WTC11 (cell line): ENCODE data around the gene OSMR. TPM values are rescaled to one million over a fixed set of nuclear protein-coding genes. Genes with fewer than 3 reads are reported as not detected.

Experiments
- ATAC-seq: fragments of 200-7000 bp; cut with Tn5 transposase; 2 replicates; pipeline ENCODE4 v1.10.0; 2021; ENCODE audit warnings: mild to moderate bottlenecking, moderate library complexity
- CTCF ChIA-PET: fragments of 300-600 bp; sonication (Branson Sonifier 250); formaldehyde crosslinking; loops from one replicate; lab custom pipeline; 2021; ENCODE audit warnings: antibody characterized with exemption; lab: Charles Lee
- POLR2A ChIA-PET: fragments of 350-600 bp; sonication (Branson Sonifier 250); formaldehyde crosslinking; loops from one replicate; lab custom pipeline; 2021; ENCODE audit warnings: antibody characterized with exemption; lab: Charles Lee
- DNase-seq: peaks from one replicate; pipeline ENCODE4 v3.0.0; 2021; ENCODE audit warnings: low spot score
- H3K27ac Mint-ChIP-seq: 2 replicates; pipeline ENCODE4 v1.8.0; 2021; ENCODE audit warnings: mixed read lengths
- H3K27me3 Mint-ChIP-seq: 2 replicates; pipeline ENCODE4 v1.8.0; 2021; ENCODE audit warnings: low read depth, mild to moderate bottlenecking, moderate library complexity, mixed read lengths
- H3K36me3 Mint-ChIP-seq: 2 replicates; pipeline ENCODE4 v1.8.0; 2021; ENCODE audit warnings: mixed read lengths
- H3K4me1 Mint-ChIP-seq: 2 replicates; pipeline ENCODE4 v1.8.0; 2022; ENCODE audit warnings: mixed read lengths
- H3K4me3 Mint-ChIP-seq: 2 replicates; pipeline ENCODE4 v1.8.0; 2021; ENCODE audit warnings: mild to moderate bottlenecking, moderate library complexity, mixed read lengths
- H3K9me3 Mint-ChIP-seq: 2 replicates; pipeline ENCODE4 v1.8.0; 2021; ENCODE audit warnings: mixed read lengths
- ATF2 ChIP-seq: sonication (generic); formaldehyde crosslinking; IDR thresholded peaks from 2 replicates; pipeline ENCODE4 v1.8.1; 2022; ENCODE audit warnings: low read depth, missing genetic modification reagents, borderline replicate concordance
- CBFB ChIP-seq: sonication (generic); formaldehyde crosslinking; IDR thresholded peaks from 2 replicates; pipeline ENCODE4 v1.8.1; 2022; ENCODE audit warnings: mild to moderate bottlenecking, low read depth, missing genetic modification reagents
- GABPB1 ChIP-seq: sonication (generic); formaldehyde crosslinking; IDR thresholded peaks from 2 replicates; pipeline ENCODE4 v1.8.1; 2023; ENCODE audit warnings: mild to moderate bottlenecking, missing genetic modification reagents
- JAZF1 ChIP-seq: fragments of 250-450 bp; sonication (Bioruptor Pico); IDR thresholded peaks from 2 replicates; pipeline ENCODE4 v1.9.0; 2021; ENCODE audit warnings: moderate library complexity, mild to moderate bottlenecking, inconsistent platforms
- NFATC4 ChIP-seq: fragments of 250-450 bp; sonication (Bioruptor Pico); IDR thresholded peaks from 2 replicates; pipeline ENCODE4 v1.9.0; 2021; ENCODE audit warnings: mild to moderate bottlenecking
- TEAD1 ChIP-seq: sonication (generic); formaldehyde crosslinking; IDR thresholded peaks from 2 replicates; pipeline ENCODE4 v1.8.0; 2022; ENCODE audit warnings: mild to moderate bottlenecking, missing genetic modification reagents
- ZMAT4 ChIP-seq: fragments of 250-450 bp; sonication (Bioruptor Pico); IDR thresholded peaks from 2 replicates; pipeline ENCODE4 v1.9.0; 2021; ENCODE audit warnings: mild to moderate bottlenecking
- ZNF138 ChIP-seq: sonication (generic); formaldehyde crosslinking; conservative IDR thresholded peaks from 2 replicates; pipeline ENCODE4 v1.8.1; 2022; ENCODE audit warnings: mild to moderate bottlenecking, moderate library complexity, missing genetic modification reagents
- ZNF396 ChIP-seq: fragments of 250-450 bp; sonication (Bioruptor Pico); IDR thresholded peaks from 2 replicates; pipeline ENCODE4 v1.8.0; 2021; ENCODE audit warnings: mild to moderate bottlenecking, moderate library complexity, borderline replicate concordance
- total RNA-seq: library from RNA; stranded (reverse); gene quantifications from 3 replicates; pipeline ENCODE4 v1.2.3, GENCODE V29; 2021
- TF ChIP-seq, protein P1 (sequence below): sonication (generic); formaldehyde crosslinking; IDR thresholded peaks from 2 replicates; pipeline ENCODE4 v1.8.0; 2022; ENCODE audit warnings: mild to moderate bottlenecking, missing genetic modification reagents
- TF ChIP-seq, protein P2 (sequence below): fragments of 250-450 bp; sonication (Bioruptor Pico); IDR thresholded peaks from 2 replicates; pipeline ENCODE4 v1.9.0; 2021; ENCODE audit warnings: mild to moderate bottlenecking, borderline replicate concordance
- TF ChIP-seq, protein P3 (sequence below): sonication (generic); formaldehyde crosslinking; IDR thresholded peaks from 2 replicates; pipeline ENCODE4 v1.8.1; 2023; ENCODE audit warnings: mild to moderate bottlenecking, moderate library complexity, missing genetic modification reagents
- TF ChIP-seq, protein P4 (sequence below): sonication (generic); formaldehyde crosslinking; IDR thresholded peaks from 2 replicates; pipeline ENCODE4 v1.8.0; 2022; ENCODE audit warnings: mild to moderate bottlenecking, missing genetic modification reagents
- TF ChIP-seq, protein P5 (sequence below): sonication (generic); formaldehyde crosslinking; conservative IDR thresholded peaks from 2 replicates; pipeline ENCODE4 v1.8.1; 2022; ENCODE audit warnings: mild to moderate bottlenecking, missing genetic modification reagents
- TF ChIP-seq, protein P6 (sequence below): sonication (generic); formaldehyde crosslinking; IDR thresholded peaks from 2 replicates; pipeline ENCODE4 v1.8.0; 2023; ENCODE audit warnings: missing genetic modification reagents, mild to moderate bottlenecking, borderline replicate concordance
- TF ChIP-seq, protein P7 (sequence below): sonication (generic); formaldehyde crosslinking; IDR thresholded peaks from 2 replicates; pipeline ENCODE4 v1.8.0; 2022; ENCODE audit warnings: missing genetic modification reagents
- TF ChIP-seq, protein P8 (sequence below): sonication (generic); formaldehyde crosslinking; IDR thresholded peaks from 2 replicates; pipeline ENCODE4 v1.8.1; 2022; ENCODE audit warnings: mild to moderate bottlenecking, missing genetic modification reagents, moderate library complexity, borderline replicate concordance

Gene OSMR
- total RNA-seq, 1 experiment from 2014 or later: 2.3 TPM

DNA sequence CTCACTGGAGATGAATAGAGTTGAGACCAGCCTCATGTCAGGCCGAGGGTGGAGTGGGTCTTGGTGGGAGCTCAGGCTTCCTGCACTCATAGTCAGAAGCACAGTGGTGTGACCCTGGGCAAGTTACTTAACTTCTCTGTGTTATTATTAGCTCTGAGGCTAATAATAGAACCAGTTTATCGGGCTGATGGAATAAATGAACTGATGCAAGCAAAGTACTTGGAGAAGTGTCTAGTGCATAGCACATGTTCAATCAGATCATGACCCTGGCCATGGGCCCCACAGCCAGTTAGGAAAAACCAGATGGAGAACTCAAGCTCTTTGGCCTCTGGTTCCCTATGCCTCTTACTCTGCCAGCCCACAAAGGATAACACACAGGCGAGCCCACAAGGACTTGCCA is 45.3 kb upstream of the OSMR start:
- CTCF ChIA-PET: interaction anchor here (1.0 to 1.7 kb wide), 2 partner anchors 9 to 359 kb away, joined by 5 to 9 read pairs; no protein-coding TSS in a partner anchor

More for the DNA sequence above, 45.3 kb upstream of the OSMR start:
- DNase-seq (no peak), ATAC-seq (no peak)
- Mint-ChIP-seq H3K36me3 (no peaks in the 10 kb centered on the region), H3K4me1 (peaks cover 5% of the 10 kb centered on the region), H3K9me3 (no peaks in the 10 kb centered on the region), H3K27me3 (no peaks in the 10 kb centered on the region), H3K27ac (no peak overlapping the region), H3K4me3 (no peak overlapping the region)
- TF ChIP-seq, protein P1, sequence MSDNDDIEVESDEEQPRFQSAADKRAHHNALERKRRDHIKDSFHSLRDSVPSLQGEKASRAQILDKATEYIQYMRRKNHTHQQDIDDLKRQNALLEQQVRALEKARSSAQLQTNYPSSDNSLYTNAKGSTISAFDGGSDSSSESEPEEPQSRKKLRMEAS (CRISPR knock-in tag): no peak
- TF ChIP-seq ZMAT4 (CRISPR knock-in tag) (no peak), CBFB (CRISPR knock-in tag) (no peak), ATF2 (CRISPR knock-in tag) (no peak), GABPB1 (no peak), JAZF1 (CRISPR knock-in tag) (no peak), NFATC4 (CRISPR knock-in tag) (no peak), ZNF138 (CRISPR knock-in tag) (no peak), TEAD1 (CRISPR knock-in tag) (no peak), ZNF396 (CRISPR knock-in tag) (no peak)
- TF ChIP-seq, protein P2, sequence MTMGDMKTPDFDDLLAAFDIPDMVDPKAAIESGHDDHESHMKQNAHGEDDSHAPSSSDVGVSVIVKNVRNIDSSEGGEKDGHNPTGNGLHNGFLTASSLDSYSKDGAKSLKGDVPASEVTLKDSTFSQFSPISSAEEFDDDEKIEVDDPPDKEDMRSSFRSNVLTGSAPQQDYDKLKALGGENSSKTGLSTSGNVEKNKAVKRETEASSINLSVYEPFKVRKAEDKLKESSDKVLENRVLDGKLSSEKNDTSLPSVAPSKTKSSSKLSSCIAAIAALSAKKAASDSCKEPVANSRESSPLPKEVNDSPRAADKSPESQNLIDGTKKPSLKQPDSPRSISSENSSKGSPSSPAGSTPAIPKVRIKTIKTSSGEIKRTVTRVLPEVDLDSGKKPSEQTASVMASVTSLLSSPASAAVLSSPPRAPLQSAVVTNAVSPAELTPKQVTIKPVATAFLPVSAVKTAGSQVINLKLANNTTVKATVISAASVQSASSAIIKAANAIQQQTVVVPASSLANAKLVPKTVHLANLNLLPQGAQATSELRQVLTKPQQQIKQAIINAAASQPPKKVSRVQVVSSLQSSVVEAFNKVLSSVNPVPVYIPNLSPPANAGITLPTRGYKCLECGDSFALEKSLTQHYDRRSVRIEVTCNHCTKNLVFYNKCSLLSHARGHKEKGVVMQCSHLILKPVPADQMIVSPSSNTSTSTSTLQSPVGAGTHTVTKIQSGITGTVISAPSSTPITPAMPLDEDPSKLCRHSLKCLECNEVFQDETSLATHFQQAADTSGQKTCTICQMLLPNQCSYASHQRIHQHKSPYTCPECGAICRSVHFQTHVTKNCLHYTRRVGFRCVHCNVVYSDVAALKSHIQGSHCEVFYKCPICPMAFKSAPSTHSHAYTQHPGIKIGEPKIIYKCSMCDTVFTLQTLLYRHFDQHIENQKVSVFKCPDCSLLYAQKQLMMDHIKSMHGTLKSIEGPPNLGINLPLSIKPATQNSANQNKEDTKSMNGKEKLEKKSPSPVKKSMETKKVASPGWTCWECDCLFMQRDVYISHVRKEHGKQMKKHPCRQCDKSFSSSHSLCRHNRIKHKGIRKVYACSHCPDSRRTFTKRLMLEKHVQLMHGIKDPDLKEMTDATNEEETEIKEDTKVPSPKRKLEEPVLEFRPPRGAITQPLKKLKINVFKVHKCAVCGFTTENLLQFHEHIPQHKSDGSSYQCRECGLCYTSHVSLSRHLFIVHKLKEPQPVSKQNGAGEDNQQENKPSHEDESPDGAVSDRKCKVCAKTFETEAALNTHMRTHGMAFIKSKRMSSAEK (CRISPR knock-in tag): no peak
- TF ChIP-seq, protein P3, sequence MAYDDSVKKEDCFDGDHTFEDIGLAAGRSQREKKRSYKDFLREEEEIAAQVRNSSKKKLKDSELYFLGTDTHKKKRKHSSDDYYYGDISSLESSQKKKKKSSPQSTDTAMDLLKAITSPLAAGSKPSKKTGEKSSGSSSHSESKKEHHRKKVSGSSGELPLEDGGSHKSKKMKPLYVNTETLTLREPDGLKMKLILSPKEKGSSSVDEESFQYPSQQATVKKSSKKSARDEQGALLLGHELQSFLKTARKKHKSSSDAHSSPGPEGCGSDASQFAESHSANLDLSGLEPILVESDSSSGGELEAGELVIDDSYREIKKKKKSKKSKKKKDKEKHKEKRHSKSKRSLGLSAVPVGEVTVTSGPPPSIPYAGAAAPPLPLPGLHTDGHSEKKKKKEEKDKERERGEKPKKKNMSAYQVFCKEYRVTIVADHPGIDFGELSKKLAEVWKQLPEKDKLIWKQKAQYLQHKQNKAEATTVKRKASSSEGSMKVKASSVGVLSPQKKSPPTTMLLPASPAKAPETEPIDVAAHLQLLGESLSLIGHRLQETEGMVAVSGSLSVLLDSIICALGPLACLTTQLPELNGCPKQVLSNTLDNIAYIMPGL: no peak
- TF ChIP-seq, protein P4, sequence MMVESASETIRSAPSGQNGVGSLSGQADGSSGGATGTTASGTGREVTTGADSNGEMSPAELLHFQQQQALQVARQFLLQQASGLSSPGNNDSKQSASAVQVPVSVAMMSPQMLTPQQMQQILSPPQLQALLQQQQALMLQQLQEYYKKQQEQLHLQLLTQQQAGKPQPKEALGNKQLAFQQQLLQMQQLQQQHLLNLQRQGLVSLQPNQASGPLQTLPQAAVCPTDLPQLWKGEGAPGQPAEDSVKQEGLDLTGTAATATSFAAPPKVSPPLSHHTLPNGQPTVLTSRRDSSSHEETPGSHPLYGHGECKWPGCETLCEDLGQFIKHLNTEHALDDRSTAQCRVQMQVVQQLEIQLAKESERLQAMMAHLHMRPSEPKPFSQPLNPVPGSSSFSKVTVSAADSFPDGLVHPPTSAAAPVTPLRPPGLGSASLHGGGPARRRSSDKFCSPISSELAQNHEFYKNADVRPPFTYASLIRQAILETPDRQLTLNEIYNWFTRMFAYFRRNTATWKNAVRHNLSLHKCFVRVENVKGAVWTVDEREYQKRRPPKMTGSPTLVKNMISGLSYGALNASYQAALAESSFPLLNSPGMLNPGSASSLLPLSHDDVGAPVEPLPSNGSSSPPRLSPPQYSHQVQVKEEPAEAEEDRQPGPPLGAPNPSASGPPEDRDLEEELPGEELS (CRISPR knock-in tag): no peak
- TF ChIP-seq, protein P5, sequence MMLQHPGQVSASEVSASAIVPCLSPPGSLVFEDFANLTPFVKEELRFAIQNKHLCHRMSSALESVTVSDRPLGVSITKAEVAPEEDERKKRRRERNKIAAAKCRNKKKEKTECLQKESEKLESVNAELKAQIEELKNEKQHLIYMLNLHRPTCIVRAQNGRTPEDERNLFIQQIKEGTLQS (CRISPR knock-in tag): no peak
- TF ChIP-seq, protein P6, sequence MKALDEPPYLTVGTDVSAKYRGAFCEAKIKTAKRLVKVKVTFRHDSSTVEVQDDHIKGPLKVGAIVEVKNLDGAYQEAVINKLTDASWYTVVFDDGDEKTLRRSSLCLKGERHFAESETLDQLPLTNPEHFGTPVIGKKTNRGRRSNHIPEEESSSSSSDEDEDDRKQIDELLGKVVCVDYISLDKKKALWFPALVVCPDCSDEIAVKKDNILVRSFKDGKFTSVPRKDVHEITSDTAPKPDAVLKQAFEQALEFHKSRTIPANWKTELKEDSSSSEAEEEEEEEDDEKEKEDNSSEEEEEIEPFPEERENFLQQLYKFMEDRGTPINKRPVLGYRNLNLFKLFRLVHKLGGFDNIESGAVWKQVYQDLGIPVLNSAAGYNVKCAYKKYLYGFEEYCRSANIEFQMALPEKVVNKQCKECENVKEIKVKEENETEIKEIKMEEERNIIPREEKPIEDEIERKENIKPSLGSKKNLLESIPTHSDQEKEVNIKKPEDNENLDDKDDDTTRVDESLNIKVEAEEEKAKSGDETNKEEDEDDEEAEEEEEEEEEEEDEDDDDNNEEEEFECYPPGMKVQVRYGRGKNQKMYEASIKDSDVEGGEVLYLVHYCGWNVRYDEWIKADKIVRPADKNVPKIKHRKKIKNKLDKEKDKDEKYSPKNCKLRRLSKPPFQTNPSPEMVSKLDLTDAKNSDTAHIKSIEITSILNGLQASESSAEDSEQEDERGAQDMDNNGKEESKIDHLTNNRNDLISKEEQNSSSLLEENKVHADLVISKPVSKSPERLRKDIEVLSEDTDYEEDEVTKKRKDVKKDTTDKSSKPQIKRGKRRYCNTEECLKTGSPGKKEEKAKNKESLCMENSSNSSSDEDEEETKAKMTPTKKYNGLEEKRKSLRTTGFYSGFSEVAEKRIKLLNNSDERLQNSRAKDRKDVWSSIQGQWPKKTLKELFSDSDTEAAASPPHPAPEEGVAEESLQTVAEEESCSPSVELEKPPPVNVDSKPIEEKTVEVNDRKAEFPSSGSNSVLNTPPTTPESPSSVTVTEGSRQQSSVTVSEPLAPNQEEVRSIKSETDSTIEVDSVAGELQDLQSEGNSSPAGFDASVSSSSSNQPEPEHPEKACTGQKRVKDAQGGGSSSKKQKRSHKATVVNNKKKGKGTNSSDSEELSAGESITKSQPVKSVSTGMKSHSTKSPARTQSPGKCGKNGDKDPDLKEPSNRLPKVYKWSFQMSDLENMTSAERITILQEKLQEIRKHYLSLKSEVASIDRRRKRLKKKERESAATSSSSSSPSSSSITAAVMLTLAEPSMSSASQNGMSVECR (CRISPR knock-in tag): no peak
- TF ChIP-seq, protein P7, sequence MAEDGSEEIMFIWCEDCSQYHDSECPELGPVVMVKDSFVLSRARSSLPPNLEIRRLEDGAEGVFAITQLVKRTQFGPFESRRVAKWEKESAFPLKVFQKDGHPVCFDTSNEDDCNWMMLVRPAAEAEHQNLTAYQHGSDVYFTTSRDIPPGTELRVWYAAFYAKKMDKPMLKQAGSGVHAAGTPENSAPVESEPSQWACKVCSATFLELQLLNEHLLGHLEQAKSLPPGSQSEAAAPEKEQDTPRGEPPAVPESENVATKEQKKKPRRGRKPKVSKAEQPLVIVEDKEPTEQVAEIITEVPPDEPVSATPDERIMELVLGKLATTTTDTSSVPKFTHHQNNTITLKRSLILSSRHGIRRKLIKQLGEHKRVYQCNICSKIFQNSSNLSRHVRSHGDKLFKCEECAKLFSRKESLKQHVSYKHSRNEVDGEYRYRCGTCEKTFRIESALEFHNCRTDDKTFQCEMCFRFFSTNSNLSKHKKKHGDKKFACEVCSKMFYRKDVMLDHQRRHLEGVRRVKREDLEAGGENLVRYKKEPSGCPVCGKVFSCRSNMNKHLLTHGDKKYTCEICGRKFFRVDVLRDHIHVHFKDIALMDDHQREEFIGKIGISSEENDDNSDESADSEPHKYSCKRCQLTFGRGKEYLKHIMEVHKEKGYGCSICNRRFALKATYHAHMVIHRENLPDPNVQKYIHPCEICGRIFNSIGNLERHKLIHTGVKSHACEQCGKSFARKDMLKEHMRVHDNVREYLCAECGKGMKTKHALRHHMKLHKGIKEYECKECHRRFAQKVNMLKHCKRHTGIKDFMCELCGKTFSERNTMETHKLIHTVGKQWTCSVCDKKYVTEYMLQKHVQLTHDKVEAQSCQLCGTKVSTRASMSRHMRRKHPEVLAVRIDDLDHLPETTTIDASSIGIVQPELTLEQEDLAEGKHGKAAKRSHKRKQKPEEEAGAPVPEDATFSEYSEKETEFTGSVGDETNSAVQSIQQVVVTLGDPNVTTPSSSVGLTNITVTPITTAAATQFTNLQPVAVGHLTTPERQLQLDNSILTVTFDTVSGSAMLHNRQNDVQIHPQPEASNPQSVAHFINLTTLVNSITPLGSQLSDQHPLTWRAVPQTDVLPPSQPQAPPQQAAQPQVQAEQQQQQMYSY (CRISPR knock-in tag): no peak
- TF ChIP-seq, protein P8, sequence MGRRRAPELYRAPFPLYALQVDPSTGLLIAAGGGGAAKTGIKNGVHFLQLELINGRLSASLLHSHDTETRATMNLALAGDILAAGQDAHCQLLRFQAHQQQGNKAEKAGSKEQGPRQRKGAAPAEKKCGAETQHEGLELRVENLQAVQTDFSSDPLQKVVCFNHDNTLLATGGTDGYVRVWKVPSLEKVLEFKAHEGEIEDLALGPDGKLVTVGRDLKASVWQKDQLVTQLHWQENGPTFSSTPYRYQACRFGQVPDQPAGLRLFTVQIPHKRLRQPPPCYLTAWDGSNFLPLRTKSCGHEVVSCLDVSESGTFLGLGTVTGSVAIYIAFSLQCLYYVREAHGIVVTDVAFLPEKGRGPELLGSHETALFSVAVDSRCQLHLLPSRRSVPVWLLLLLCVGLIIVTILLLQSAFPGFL (CRISPR knock-in tag): no peak
- POLR2A ChIA-PET: no interaction called here
